ENCODE measurements around the gene LHFPL3. TPM values are rescaled to one million over a fixed set of nuclear protein-coding genes. Genes with fewer than 3 reads are reported as not detected.

LHFPL3 gene
- total and polyA plus RNA-seq, 9 of the 15 experiments (the other 6 are each of a cell fraction or from before 2014, with no cell fraction given): 0.21 to 0.52 TPM; not detected in 7

- peak; percentile 61; the same call in 1 of the 2 replicates for TF ChIP-seq JUND (IDR thresholded peaks at IDR 0.05; ENCODE audit: borderline replicate concordance, low read depth, low read length)
- TF ChIP-seq JUND (tag; IDR thresholded peaks at IDR 0.05; ENCODE audit: borderline replicate concordance, low read depth, low read length): peak; percentile 74; the same call in 1 of the 3 replicates
- peak; percentile 37; the same call in 1 of the 2 replicates for TF ChIP-seq CEBPB (tag; IDR thresholded peaks at IDR 0.05)
- TF ChIP-seq MTF1 (CRISPR knock-in tag; IDR thresholded peaks at IDR 0.05; ENCODE audit: borderline replicate concordance): no peak
- no peak for TF ChIP-seq KAT2B (IDR thresholded peaks at IDR 0.05; ENCODE audit: low read depth, low read length)
- no peak for TF ChIP-seq NR3C1 (CRISPR knock-in tag; IDR thresholded peaks at IDR 0.05)
- peak; percentile 81 for TF ChIP-seq SMARCA4 (IDR thresholded peaks at IDR 0.05)
- peak; percentile 87 for TF ChIP-seq NR2C1 (IDR thresholded peaks at IDR 0.05)
- peak; percentile 91 for TF ChIP-seq NR2C1 (tag; IDR thresholded peaks at IDR 0.05)
- TF ChIP-seq, protein P1, sequence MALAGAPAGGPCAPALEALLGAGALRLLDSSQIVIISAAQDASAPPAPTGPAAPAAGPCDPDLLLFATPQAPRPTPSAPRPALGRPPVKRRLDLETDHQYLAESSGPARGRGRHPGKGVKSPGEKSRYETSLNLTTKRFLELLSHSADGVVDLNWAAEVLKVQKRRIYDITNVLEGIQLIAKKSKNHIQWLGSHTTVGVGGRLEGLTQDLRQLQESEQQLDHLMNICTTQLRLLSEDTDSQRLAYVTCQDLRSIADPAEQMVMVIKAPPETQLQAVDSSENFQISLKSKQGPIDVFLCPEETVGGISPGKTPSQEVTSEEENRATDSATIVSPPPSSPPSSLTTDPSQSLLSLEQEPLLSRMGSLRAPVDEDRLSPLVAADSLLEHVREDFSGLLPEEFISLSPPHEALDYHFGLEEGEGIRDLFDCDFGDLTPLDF (CRISPR knock-in tag; IDR thresholded peaks at IDR 0.05): peak; percentile 14; the same call in 1 of the 2 replicates
- TF ChIP-seq DMBX1 (CRISPR knock-in tag; IDR thresholded peaks at IDR 0.05; ENCODE audit: borderline replicate concordance): peak; percentile 71
- peak; percentile 83 for TF ChIP-seq ARID1B (IDR thresholded peaks at IDR 0.05)
- peak; percentile 85; the same call in 1 of the 2 replicates for TF ChIP-seq ZNF449 (CRISPR knock-in tag; IDR thresholded peaks at IDR 0.05)
- peak; percentile 56 for TF ChIP-seq MTA2 (IDR thresholded peaks at IDR 0.05; ENCODE audit: low read depth)
- TF ChIP-seq POLR2H (tag; IDR thresholded peaks at IDR 0.05; ENCODE audit: low read depth): no peak
- no peak for TF ChIP-seq CREB5 (CRISPR knock-in tag; IDR thresholded peaks at IDR 0.05)
- TF ChIP-seq, protein P2, sequence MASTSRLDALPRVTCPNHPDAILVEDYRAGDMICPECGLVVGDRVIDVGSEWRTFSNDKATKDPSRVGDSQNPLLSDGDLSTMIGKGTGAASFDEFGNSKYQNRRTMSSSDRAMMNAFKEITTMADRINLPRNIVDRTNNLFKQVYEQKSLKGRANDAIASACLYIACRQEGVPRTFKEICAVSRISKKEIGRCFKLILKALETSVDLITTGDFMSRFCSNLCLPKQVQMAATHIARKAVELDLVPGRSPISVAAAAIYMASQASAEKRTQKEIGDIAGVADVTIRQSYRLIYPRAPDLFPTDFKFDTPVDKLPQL (IDR thresholded peaks at IDR 0.05; ENCODE audit: extremely low read depth, insufficient read length): no peak
- peak; percentile 20; the same call in 1 of the 2 replicates for TF ChIP-seq MBD2 (IDR thresholded peaks at IDR 0.05; ENCODE audit: borderline replicate concordance, low read depth)
- no peak for TF ChIP-seq PURB (CRISPR knock-in tag; IDR thresholded peaks at IDR 0.05; ENCODE audit: low read depth)
- TF ChIP-seq ESRRA (IDR thresholded peaks at IDR 0.05; ENCODE audit: borderline replicate concordance, low read depth): peak; percentile 96; the same call in 1 of the 2 replicates
- no peak for TF ChIP-seq STAT5A (IDR thresholded peaks at IDR 0.05; ENCODE audit: borderline replicate concordance, low read length)
- peak; percentile 40 for TF ChIP-seq GABPA (tag; conservative IDR thresholded peaks at IDR 0.05; ENCODE audit: low read depth)
- peak; percentile 94 for TF ChIP-seq CTBP1 (IDR thresholded peaks at IDR 0.05; ENCODE audit: borderline replicate concordance)
- TF ChIP-seq CREM (IDR thresholded peaks at IDR 0.05; ENCODE audit: low read depth): peak; percentile 46
- peak; percentile 99 for TF ChIP-seq TCF7 (IDR thresholded peaks at IDR 0.05; ENCODE audit: borderline replicate concordance)
Measured at GRCh38 chr7:104943502-104944343, 615.3 kb downstream of the LHFPL3 start (continued).

Data from K562 (cell line).